Dermis microvascular lymphatic vessel endothelial cell (primary cell): Measurements from ENCODE around the gene LANCL3. TPM values are rescaled to one million over a fixed set of nuclear protein-coding genes. Genes with fewer than 3 reads are reported as not detected.
"Not testable (repeated sequence)": the region's sequence is repeated elsewhere in the genome, so short reads cannot be mapped to it uniquely, and the experiment has no call there.

Source experiments
- DNase-seq, 2 donors: peaks; one replicate each; pipeline versions ENCODE4 v3.0.0 to v3.0.0-alpha.2; 2010; ENCODE audit warnings: low read depth in 2 of 2
- total RNA-seq: library from RNA; depleted of rRNA; stranded (reverse); fragments of >200 nt; gene quantifications from 2 replicates; pipeline ENCODE4 v1.2.1, GENCODE V29; 2014

Gene LANCL3
- total RNA-seq, 1 donor from 2014 or later: 0.13 TPM

DNA sequence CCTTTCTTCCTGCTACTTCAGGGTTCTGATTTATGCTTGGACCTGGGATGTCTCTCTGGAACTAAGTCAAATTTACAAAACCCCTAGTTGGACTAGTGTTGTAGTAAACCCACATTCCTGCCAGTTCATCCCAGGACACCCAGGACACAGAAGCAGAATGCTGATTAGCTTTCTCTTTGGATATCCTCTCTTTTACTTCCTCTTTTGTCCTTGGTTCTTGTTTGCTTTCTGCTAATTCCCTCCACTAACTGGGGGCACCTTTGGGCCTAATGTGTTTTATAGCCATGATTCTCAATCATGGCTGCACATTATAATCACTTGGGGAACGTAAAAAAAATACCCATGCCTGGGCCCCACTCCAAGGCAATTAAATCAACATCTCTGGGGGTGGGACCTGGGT, 42.5 kb downstream of the LANCL3 start:
- DNase-seq: no peak

GRCh38 chrX:37627602-37628001, 56.1 kb downstream of the LANCL3 start:
- DNase-seq: no peak

GRCh38 chrX:37638047-37638446, 66.6 kb downstream of the LANCL3 start:
- DNase-seq: no peak

DNA sequence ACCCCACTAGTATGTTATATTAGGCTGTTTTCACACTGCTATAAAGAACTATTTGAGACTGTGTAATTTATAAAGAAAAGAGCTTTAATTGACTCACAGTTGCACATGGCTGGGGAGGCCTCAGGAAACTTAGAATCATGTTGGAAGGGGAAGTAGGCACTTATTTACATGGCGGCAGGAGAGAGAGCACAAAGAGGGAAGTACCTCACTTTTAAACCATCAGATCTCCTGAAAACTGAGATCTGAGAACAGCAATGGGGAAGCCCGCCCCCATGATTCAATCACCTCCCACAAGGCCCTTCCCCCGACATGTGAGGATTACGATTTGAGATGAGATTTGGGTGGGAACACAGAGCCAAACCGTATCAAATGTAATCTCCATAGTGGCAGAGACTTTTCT, 68.7 kb downstream of the LANCL3 start:
- DNase-seq: no peak

DNA sequence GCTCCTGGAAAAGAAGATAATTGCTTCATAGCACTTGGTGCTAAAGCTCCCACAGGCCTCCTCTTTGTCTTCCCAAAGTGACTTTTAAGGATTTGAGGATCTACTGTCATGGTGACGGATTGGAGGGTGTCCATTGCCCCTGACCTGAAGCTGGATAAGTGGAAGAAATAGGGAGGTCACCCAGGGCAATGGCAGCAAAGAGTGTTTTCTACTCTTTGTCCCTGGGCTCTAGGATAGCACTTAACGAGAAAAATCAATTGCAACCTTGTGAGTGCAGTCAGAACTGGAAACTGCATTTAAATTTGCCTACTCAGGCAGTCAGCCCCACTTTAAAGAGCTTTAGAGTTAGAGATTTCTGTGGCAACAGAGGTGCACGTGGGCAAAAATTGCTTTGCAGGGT, 70.4 kb downstream of the LANCL3 start:
- no peak for DNase-seq

GRCh38 chrX:37644381-37645305, 73.2 kb downstream of the LANCL3 start:
- DNase-seq: no peak

GRCh38 chrX:37646254-37646653, 74.8 kb downstream of the LANCL3 start:
- DNase-seq: no peak

DNA sequence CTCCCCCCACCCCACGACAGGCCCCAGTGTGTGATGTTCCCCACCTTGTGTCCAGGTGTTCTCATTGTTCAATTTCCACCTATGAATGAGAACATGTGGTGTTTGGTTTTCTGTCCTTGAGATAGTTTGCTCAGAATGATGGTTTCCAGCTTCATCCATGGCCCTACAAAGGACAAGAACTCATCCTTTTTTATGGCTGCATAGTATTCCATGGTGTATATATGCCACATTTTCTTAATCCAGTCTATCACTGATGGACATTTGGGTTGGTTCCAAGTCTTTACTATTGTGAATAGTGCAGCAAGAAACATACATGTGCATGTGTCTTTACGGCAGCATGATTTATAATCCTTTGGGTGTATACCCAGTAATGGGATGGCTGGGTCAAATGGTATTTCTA, 79.4 kb downstream of the LANCL3 start:
- not testable (repeated sequence) for DNase-seq

DNA sequence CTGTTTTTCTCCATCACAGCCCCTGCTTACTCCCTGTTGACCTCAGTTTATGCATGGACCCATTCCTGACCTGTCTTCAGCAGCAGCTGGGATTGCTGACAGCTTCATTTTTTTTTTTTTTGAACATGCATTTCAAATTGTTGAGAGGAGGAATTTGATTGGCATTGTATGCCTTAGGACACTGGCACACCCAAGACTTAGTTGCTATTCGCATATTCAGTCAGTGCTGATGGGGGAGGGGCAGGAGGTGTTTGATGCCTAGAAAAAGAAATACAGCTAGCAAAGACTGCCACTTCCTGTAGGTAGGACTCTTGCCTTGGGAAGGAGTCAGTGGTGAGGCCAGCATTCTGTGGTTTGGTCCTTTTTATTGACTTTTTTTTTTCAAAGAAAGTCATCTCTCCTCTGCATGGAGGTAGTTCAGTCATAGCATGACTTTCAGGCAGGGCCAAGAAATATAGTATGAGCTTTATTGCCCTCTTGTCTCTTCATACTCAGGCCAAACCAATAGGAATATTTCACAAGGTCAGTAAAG, 80.5 kb downstream of the LANCL3 start:
- no peak for DNase-seq

DNA sequence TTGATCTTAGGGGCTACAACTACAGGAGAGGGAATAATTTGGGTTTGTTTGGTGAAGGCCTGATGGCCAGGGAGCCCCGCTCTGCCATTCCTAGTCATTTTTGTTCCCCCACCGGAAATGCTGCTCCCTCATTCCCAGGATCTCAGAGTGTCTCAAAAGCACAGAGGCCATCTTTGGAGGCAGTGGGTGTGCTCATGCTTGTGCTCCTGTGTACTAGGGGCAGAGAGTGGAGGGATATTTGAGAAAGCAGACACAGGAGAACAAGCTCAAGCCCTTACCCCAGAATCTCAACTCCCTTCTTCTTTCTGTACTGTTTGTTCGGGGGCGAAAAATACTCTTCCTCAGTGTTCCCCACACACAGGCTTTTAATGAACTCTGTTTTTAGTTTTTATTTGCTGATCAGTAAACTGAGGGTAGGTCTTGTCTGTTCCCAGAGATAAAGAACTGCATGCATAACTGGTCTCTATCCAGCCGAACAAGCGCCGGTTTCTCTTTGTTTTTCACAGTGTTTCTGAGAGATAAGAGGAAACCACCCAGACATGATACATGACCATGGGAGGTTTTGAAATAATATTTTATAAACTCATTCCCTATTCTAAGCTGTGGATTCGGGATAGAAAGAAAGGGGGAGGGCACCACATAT, 81.2 kb downstream of the LANCL3 start:
- no peak for DNase-seq

DNA sequence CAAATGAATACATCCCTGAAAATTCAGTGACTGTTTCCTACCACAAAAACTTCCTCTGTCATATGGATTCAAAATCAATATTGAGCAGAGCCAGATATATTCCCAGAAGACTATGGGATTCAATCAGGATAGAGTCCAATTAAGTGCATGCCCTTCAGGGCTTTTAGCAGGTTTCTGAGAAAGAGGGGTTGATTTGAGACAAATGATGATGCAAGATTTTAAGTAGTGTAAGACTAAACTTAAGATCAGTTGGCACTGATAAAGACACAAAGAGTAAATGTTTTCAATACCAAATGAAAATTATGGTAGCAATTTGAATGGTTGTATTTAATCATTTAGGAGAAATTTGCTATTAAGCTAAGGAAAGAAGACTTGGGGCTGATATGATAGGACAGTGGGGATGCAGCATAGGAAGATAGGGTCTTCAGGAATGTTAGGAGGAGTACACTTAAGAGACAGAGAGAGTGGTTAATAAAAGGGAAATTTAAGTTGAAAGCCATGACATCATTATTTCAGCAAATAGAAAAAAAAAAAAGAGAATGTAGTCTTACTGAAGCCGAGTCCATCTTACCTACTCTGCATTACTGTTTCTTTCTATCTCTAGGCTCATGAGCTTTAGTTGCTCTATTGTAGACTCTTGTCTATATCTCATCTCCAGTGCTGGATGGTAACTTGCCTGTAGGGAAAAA, 82.1 kb downstream of the LANCL3 start:
- DNase-seq: no peak

GRCh38 chrX:37658343-37659030, 87.0 kb downstream of the LANCL3 start:
- DNase-seq: no peak

- DNase-seq: no peak
These were observed 87.6 kb downstream of the LANCL3 start for GRCh38 chrX:37659047-37659446.

GRCh38 chrX:37662181-37662580, 90.7 kb downstream of the LANCL3 start:
- DNase-seq: no peak

GRCh38 chrX:37666516-37666915, 95.1 kb downstream of the LANCL3 start:
- peak in 1 of 2 donors; percentile 52 for DNase-seq

GRCh38 chrX:37667141-37667540, 95.7 kb downstream of the LANCL3 start:
- DNase-seq: no peak

GRCh38 chrX:37672563-37672962, 101.1 kb downstream of the LANCL3 start:
- no peak for DNase-seq

- no peak for DNase-seq
These were observed 105.3 kb downstream of the LANCL3 start for GRCh38 chrX:37676811-37677210.

DNA sequence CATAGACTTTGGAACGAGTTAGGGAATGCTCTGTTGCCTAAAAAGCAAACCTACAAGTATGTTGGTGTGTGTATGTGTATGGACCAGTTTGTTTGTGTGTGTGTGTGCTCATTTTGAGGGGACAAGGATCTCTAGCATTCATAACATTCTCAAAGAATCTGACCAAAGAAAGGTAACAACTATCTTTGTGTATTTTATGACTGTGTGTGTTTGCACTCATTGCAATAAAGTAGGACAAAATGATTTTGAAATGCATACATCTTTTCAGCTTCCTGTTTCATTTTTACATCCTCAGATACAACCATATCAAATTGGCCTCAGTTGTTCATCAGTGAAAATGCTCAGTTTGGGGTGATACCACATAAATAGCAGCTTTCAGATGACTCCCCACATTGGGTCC, 105.8 kb downstream of the LANCL3 start:
- DNase-seq: no peak

DNA sequence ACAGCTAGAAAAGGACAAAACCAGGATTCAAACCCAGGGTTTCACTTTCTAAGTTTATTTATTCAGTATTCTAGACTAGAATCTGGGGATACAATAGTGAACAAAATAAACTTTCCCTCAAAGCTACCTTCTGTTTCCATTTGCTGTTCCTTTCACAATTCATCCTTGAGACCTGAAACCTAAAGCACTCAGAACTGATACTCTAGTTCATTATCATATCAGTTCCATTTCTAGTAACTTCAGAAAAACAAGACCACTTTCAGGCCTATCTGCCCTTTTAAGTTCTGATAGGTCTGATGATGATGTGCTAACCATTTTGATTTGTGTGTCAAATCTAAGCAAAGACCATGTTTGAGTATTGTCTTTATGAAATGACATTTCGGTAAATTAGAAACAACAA, 106.3 kb downstream of the LANCL3 start:
- no peak for DNase-seq

DNA sequence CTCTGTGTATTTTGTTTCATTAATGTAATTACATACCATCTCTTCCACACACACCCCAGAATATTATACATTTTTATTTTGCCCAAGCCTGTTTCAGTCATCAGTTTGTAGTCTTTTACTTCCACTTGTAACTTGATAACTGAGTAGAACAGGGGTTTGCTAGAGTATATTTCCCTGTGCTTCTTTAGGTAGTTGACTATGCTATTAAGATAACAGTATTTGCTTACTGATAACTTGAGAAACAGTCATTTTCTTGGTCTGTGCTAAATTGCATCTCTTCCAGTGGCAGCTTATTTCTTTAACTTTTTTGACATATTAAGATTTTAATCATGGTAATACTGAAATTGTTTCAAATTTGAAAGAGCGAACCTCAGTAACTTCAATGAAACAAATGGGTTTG, 107.1 kb downstream of the LANCL3 start:
- no peak for DNase-seq

- DNase-seq: no peak
These were observed 107.8 kb downstream of the LANCL3 start for GRCh38 chrX:37679230-37679629.
